HK-2 (cell line): ENCODE results near the gene BRD3OS.

Source experiments
- DNase-seq: peaks from one replicate; pipeline ENCODE4 v3.0.0-alpha.2; 2018; ENCODE audit not compliant: unreplicated experiment

Gene BRD3OS

DNA sequence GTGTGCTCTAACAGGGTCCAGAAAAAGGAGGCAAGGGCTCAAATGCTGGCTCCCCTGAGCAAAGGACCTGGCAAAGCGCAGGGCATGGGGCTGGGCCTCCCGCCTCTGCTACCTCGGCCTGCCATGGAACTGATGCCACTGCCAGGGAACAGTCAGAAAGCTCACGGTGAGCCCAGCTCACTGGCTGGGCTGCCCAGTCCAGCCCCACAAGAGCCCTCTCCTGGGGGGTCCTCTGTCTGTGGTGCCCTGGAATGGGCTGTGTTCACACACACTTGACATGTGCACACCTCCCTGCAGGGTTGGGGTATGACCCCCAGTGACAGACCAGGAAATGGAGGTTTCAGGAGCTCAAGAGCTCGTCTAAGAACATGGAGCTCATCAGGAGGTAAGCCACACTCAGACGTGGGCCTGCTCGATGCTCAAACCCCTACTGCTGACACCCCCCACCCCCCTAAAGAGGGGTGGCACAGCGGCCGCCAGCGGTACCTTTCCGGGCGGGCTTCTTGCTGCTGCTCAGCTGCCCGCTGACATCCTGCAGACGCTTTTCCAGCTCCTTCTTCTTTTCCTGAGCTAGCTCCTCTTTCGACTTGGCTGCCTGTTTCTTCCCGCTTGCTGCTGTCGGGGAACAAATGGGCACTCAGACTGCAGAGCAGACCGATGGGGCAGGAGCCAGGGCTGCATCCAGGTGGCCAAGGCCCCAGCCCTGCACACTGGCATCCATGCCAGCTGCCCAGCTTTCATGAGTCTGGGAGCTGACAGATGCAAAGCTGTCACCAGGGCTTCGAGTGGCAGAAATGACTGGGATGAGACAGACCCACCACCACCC lies 9.1 kb downstream of the BRD3OS start:
- DNase-seq = no peak

DNA sequence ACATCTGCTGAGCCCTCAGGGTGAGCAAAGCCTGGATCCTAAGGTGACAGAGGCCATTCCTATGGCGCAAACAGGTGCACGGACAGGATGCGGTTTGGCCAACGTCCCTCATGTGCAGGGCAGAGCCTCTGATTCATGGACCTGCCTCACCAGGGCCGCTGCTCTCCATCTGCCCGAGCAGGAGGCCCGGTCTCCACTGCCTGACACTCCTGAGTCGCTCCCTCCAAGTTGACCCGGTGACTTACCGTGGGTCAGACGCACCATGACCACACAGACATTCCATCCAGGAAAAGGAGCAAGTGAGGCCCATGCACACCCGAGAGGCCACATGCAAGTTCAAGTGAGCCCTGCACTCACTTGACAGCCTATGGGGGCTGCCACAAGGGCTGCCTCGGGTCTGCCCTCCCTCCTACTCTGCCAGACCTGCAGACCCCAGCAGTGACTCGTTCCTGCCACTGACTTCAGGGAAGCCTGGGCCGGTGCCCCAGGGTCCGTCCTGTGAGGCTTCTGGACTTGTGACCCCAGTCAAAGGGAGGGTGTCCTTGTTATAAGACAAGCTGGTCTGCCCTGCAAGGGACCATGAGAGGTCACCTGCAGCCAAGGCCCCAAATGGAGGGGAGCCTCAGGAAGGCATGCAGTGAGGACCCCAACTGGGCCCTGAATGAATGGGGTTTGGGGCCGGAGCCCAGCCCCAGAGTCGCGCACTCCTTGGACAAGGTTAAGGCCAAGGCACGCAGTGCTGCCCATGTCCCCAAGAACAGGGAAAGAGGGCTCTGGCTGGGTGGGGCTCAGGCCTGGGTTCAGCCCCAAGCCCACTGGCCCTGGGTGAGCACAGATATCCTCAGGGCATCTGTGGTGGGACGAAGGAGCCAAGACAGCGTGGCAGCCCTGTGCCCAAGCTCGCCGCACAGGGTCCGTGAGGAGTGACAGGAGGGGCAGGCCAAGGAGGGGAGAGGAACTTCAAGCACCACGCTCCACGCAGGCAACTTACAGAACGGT lies 10.1 kb downstream of the BRD3OS start:
- no peak for DNase-seq

DNA sequence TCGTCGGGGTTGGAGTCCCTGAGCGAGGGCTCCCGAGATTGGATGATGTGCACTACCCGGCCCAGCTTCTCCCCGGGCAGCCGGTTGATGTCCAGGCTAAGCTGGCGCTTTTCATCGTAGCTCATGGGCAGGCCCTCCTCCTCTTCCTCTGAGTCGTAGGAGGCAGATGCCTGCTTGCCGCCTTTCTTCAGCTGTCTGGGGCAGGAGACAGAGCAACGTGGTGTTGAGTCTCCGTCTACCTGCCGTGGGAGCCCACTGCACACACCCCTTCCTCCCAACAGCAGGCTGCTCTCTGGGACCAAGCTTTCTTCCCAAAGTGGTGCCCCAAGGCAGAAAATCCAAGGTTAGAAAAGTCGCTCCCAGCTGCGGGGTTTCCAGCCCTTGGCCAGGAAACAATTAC lies 10.8 kb downstream of the BRD3OS start:
- DNase-seq = no peak

DNA sequence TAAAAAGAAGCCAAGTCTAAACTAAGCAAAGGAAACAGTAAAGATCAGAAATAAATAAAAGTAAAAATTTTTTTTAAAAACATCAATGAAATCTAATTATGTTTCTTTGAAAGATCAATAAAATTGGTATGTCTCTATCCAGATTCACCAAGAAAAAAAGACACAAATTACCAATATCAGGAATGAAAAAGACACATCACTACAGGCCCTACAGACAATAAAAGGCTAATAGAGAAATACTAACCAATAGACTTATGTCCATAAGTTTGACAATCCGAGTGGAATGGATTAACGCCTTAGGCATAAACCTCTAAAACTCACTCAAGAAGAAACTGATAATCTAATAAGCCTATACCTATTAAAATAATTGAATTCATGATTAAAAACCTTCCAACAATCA lies 12.4 kb downstream of the BRD3OS start:
- no peak for DNase-seq

DNA sequence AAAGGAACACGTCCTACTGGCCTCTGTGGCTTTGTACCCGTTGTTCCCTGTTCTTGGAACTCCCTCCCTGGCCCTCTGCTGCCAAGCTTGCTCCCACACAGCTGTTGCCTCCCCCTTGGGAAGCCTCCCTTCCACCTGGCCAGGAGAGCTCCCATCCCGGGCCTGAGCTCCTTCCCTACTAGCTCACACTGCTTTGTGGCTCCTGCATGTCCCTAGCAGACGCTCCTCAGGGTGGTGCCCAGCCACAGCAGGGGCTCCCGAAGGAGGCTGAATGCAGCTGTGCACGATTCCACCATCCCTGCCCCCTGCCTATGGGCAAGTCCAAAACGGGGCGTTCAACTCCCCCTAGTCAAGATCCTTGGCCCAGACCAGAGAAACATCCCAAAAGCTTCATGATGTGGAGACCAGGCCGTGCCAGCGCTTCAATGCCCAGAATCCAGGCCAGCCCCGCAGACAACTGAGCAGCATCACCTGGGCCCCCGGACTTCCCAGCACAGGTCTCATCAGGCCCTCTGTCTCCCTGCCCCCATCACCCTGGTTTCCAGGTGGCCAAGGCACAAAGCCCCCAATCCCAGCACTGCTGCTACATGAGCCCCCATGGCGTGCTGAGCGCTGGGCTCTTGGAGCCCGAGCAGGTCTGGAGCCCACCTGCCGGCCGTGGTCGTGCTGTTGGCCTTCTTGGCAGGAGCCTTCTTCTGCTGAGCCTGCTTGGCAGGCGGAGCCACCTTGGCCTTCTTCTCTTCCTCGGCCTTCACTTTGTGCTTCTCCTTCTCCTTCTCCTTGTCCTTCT lies 14.3 kb downstream of the BRD3OS start:
- DNase-seq = no peak

DNA sequence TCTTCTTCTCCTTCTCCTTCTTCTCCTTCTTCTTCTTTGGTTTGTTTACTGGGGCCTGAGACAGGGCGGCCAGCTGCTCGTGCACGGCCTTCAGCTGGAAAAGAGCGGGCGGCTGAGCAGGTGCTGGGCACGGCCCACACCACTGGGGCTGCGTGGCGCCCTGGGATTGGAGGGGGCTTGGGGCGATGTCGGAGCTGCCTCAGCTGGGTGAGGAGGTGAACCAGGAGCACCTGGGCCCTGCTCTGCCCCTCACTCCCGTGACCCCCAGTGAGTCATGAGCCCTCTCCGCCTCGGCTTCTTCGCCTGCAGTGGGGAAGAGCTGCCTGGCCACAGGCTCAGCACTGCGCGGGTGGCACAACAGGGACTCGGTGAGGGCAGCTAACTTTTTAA lies 14.9 kb downstream of the BRD3OS start:
- no peak for DNase-seq

DNA sequence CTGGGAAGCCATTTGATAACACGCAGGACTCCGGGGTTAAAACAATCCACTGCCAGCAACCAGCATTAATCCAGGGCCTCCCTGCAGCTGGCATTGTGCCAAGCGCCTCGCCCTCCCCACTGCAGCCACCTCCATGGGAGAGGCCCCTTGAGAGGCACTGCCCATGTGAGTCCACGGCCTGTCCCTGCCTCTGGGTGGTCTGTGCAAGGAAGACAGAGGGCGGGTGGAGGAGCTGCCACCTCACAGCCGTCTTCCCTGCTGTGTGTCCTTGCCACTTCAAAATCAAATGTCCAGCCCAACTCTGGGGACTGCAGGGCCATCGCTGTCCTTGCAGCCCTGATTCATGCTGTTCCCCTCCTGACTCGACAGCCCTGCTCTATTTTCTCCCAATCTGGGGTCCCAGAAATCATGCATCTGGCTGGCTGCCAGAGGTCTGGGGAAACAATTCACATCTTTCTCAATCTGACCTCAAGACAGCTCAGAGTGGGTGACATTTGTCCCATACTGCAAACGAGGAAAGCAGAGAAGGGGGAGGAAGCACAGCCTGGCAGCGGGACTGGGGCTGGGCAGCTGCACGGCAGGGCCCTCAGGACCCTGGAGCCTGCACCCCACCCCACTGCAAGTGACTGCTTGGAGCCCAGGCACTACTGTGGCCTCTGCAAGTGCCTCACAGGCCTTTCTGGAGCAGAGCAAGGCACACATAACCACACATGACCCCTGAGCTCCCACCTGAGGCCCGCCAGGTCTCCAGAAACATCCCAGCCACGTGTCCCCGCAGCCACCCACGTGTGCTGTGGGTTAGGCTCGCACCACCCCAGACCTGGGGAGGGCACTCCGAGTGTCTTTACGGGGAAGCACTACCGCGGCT lies 15.7 kb downstream of the BRD3OS start:
- no peak for DNase-seq

DNA sequence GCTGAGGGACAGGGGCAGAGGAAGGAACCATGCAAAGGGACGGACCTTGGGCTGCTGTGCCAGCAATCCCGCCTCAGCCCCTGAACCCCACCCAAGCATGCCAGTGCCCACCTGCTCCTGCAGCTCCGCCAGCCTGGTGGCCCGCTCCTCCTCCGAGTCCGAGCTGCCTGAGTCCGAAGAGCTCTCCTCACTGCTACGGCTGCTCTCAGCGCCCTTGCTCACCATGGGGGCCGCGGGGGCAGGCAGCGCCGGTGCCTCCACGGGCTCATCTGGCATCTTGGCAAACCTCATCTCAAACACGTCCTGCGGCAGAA lies 16.3 kb downstream of the BRD3OS start:
- no peak for DNase-seq

DNA sequence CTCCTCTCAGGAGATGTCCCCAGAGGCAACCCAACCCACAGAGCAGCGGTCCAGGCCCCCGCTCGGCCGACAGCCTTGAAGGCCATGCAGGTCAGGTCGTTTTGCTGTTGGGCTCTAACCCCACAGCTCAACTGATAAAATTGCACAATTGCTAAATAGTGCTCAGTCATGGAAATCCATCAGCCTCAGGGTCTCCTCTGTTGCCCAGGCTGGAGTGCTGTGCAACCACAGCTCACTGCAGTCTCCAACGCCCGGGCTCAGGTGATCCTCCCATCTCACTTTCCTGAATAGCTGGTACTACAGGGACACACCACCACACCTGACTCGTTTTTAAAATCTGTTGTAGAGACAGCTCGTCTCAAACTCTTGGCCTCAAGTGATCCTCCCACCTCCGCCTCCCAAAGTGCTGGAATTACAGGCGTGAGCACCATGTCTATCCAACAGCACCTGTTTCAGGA lies 18.3 kb downstream of the BRD3OS start:
- no peak for DNase-seq

DNA sequence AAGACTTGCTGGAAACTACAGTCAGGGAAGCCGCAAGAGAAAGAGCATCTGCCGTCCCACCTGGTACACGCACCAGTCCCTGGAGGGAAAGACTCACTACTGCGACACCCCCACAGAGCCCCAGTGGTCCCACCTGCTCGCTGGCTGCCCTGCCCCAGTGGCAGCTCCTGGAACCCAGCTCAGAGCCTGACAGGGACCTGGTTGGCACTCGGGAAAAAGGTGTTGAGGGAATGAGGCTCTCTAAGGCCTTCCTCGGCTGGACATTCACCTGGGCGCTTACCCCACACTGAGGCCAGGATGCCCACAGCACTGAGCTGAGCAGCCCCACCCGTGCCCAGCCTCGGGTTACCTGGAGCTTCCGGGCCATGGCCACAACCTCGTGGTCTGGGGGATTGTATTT lies 19.7 kb downstream of the BRD3OS start:
- no peak for DNase-seq

DNA sequence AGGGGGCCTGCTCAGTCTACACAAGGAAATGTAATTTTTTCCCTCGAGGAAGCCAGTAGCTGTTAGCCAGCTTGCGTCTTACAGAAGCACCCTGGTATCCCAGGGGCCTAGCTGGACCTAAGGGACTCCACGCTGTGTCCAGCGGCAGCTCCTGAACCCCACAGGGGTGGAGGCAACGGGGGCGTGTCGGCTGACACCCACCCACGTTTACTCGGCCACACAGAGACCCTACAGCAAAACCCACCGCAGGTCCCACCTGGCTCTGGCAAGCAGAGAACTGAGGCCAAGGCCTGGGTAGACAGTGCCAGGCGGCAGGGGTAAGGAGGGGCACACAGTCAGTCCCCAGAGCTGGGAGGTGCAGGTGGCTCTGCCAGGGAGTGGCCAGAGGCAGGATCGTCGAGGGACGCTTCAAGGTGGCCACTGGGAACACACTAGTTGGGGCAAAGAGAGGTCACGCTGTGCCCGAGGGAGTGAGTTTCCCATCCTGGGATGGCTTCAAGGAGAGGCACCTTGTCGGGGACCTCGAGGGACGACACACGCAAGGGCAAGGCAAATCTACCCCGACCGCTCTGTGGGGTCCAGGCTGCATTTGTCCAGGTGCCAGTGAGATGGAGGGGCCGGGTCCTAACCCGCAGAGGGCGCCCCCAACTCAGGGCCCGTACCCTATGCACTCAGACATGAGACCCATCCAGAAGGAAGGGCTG lies 20.7 kb downstream of the BRD3OS start:
- no peak for DNase-seq

DNA sequence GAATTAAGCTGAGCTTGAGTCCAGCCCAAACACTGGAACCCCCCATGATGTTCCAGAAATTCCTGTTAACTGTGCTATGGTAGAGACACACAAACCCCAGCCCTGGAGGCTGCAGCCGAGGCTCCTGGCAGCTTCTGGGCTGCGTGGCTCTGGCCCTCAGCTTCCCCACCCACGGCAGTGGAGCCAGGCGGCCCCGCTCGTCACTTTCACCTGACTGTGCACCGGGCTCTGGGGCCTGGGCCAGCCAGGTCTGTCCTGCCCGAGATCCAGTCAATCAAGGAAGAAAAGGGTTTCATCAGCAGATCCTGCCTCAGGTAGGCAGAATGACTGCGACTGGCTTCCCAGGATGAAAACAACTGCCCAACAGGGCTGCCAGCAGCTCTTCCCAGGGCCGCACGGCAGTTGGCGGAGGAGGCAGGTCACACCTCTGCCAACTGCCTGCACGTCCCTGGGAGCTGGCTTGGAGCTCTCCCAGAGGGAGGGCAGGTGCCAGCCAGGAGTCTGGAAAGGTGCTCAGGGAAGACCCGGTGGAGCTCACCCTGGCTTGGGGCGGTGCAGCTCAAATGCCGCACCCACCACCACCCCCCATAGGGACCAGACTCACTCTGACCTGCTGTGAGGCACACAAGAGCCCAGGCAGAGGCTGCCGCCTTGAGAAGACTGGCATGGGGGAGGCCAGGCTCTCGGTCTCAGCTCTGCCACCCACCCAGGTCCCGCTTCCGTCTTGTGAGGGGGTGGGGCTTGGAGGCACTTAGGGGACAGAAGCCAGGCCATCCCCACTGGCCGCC lies 21.8 kb downstream of the BRD3OS start:
- no peak for DNase-seq

DNA sequence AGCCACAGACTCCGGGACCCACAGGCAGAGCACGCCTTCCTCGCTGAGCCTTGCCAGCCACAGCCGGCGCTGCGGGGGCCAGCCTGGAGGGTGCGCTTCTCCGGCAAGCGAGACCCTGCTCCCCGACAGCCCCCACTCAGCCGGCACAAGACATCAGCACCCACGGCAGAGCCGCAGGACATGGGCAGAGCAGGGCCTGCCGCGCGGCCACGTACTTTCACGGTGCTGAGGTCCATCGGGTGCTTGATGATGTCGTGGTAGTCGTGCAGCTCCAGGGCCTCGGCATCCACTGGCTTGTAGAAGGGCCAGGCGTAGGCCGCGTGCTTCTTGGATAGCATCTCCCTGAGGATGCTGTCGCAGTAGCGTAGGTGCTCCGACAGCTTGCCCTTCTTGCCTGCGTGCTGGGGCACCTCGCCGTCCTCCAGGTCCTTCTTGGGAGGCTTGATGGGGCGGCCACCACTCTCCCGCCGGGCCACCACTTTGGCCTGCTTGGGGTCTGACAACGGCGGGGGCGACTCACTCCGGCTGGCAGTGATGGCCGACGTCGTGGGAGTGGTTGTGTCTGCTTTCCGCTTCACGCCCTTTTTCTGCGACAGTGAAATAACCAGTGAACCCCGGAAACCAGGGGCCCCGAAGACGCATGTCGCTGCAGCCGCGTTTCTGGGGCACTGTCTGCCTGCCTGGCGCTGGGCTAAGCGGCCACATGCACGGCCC lies 22.7 kb downstream of the BRD3OS start:
- no peak for DNase-seq

DNA sequence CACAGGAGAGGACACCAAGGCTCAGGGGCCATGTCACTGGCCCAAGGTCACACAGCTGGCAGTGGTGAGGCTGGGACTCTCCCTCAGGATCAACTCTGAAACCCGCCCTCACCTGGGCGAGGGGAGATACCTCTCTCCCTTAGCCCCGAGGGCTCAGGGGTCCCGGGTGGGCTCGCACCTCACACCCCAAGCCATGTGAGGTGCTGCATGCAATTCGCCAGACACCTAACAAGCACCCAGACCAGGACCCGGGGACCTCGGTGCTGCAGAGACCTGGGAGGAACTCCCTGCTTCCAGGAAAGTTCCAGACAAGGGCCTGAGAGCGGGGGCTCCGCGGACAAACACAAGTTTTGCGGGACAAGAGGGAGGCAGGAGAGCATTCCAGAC lies 23.3 kb downstream of the BRD3OS start:
- DNase-seq = no peak

DNA sequence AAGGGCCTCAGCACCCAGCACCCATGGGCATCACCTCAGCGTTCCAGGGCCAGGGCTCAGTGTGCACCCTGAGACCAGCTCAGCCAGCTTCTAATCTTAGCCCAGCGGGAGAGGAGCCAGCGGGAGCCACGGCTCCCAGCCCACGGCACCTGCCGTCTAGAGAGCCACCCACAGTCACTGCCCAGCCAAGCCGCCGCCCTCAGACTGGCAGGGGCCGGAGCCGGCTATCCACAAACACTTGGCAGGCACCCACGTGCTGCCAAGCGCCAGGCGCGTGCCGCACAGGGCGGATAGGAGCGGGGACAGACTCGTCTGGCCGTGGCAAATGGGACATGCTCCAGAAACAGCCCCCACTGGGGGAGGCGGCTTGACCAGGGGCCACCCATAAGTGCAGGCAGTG lies 24.0 kb downstream of the BRD3OS start:
- no peak for DNase-seq

DNA sequence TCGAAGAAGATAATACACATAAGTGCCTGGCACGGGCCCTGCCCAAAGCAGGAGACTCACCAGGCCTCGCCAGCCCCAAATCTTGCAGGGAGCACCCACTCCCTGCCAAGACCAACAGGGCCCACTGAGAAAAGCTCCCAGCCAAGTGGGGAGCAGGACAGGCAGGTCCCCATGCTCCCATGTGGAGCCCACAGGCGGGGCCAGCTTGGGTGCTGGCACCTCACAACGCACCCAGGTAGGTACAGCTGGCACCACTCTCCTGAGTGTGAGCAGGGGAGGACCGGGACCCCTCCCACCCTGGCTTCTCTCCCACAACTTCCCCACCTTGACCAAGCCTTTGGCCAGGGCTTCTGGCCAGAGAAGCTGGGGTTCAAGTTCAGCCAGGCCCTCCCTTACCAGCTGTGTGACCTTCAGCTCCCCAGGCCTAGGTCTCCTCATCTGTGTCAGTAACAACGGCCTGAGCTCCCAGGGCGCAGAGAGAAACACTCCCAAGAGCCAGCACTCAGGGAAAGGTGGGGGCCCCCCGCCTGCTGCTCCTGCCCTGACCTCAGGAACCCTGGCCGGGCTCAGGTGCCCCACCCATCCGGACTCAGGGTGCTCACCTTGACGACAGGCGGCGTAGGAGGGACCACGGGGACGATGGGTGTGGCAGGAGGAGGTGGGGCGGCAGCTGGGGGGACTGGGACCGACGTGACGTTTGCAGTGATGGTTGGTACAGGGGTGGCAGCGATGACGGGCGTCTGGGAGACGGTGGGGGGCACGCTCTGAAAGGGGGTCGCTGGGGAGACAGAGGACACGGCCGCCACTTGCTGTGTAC lies 24.7 kb downstream of the BRD3OS start:
- DNase-seq = no peak

DNA sequence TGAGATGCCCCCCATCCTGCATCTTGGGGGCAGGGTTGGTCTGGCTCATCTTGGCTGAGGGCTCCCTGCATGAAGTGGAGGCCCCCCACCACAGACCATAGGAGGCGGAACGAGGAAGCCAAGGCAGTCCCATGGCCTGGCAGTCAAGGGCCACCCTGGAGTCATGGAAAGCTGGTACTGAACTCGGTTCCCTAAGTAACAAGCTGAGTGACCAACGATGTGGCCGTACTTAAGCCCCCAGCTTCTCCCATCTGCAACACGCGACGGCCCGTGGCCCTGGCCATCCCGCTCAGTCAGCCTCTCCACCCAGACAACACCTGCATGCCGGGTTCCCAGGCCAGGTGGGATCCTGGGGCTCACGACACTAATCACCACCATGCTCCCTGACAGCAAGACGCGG lies 25.4 kb downstream of the BRD3OS start:
- no peak for DNase-seq

DNA sequence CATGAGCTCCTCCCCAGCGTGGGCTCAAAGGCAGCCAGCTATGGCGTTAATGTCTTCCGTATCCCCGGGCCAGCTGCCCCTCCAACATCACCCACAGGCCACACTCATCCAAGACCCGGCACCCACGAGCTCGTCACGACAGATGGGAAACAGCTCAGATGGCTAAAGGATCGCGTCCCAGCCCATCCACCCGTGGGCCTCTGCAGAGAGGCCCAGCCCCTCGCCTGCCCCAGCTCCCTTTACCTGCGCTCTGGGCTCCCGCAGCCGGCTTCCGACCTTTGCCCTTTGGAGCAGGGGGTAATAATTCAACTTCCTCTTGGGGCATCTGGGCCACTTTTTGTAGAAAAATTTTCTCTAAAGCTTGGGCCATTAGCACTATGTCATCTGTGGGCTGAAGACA lies 26.0 kb downstream of the BRD3OS start:
- DNase-seq = no peak
